Panc1 (cell line): Measurements from ENCODE around the gene TENT4B.

Experiments
- CTCF ChIP-seq: fragments of 450-650 bp; IDR thresholded peaks from 2 replicates; pipeline ENCODE4 v1.5.1; 2017; ENCODE audit warnings: mild to moderate bottlenecking
- POLR2AphosphoS5 ChIP-seq: IDR thresholded peaks from 2 replicates; pipeline ENCODE4 v1.6.1; 2012; ENCODE audit warnings: mild to moderate bottlenecking, low read depth, low read length, moderate library complexity
- REST ChIP-seq, 2 experiments: IDR thresholded peaks; 2 replicates each; pipeline ENCODE4 v1.6.1; 2011 to 2012; ENCODE audit warnings: low read depth in 2 of 2, control low read depth in 1 of 2, low read length in 1 of 2, mild to moderate bottlenecking in 1 of 2, moderate library complexity in 1 of 2; ENCODE audit not compliant: insufficient read depth in 1 of 2
- SIN3A ChIP-seq: IDR thresholded peaks from 2 replicates; pipeline ENCODE4 v1.6.1; 2012; ENCODE audit warnings: low read depth, mild to moderate bottlenecking, low read length, moderate library complexity, borderline replicate concordance; ENCODE audit not compliant: insufficient read depth

GRCh38 chr16:50244504-50245416, 91.7 kb downstream of the TENT4B start:
- TF ChIP-seq CTCF (no peak), POLR2AphosphoS5 (no peak), REST (IDR thresholded peaks at IDR 0.05; ENCODE audit: insufficient read depth in 1 of 2, low read depth in 2 of 2, low read length in 1 of 2) (no peak), SIN3A (no peak)
